RWPE2 (cell line): ENCODE measurements around the gene BBS12.
A peak's percentile ranks its signal among the peaks of the same experiment; 100 is the strongest.

ENCODE experiments used
- ATAC-seq: fragments of 200-7000 bp; cut with Tn5 transposase; 3 replicates; pipeline ENCODE4 v1.9.1; 2021; ENCODE audit warnings: low read depth
- DNase-seq: peaks from one replicate; pipeline ENCODE4 v3.0.0-alpha.2; 2020; ENCODE audit warnings: low spot score
- H3K27ac ChIP-seq: fragments of 450-650 bp; 2 replicates; pipeline ENCODE4 v1.5.1; 2017; ENCODE audit warnings: mild to moderate bottlenecking; ENCODE audit not compliant: poor library complexity, severe bottlenecking
- H3K27me3 ChIP-seq: fragments of 250-450 bp; sonication (Bioruptor Pico); 2 replicates; pipeline ENCODE4 v1.5.1; 2021; ENCODE audit warnings: mild to moderate bottlenecking, moderate library complexity; ENCODE audit not compliant: insufficient read depth, poor library complexity, severe bottlenecking
- H3K36me3 ChIP-seq: fragments of 250-450 bp; sonication (Bioruptor Pico); 2 replicates; pipeline ENCODE4 v1.5.1; 2020; ENCODE audit warnings: low read depth, mild to moderate bottlenecking, moderate library complexity
- H3K4me1 ChIP-seq: fragments of 250-450 bp; sonication (Bioruptor Pico); 2 replicates; pipeline ENCODE4 v1.5.1; 2021; ENCODE audit warnings: mild to moderate bottlenecking, moderate library complexity; ENCODE audit not compliant: insufficient read depth, poor library complexity, severe bottlenecking
- H3K4me3 ChIP-seq: fragments of 250-450 bp; sonication (Bioruptor Pico); 2 replicates; pipeline ENCODE4 v1.5.1; 2021; ENCODE audit warnings: mild to moderate bottlenecking, moderate library complexity; ENCODE audit not compliant: severe bottlenecking
- H3K9me3 ChIP-seq: fragments of 250-450 bp; sonication (Bioruptor Pico); 2 replicates; pipeline ENCODE4 v1.5.1; 2021; ENCODE audit warnings: mild to moderate bottlenecking, moderate library complexity; ENCODE audit not compliant: severe bottlenecking
- CTCF ChIP-seq: fragments of 450-650 bp; IDR thresholded peaks from one replicate; pipeline ENCODE4 v1.5.1; 2017; ENCODE audit warnings: mild to moderate bottlenecking, moderate library complexity; ENCODE audit not compliant: poor library complexity, severe bottlenecking

Gene BBS12

GRCh38 chr4:122772311-122772710 lies 39.8 kb downstream of the BBS12 start:
- no peak for TF ChIP-seq CTCF
- peaks cover 28% of the 10 kb centered on the region for H3K4me1 ChIP-seq
- no peaks in the 10 kb centered on the region for H3K27me3 ChIP-seq
- DNase-seq (no peak), ATAC-seq (peak; percentile 78)
- H3K36me3 ChIP-seq: no peaks in the 10 kb centered on the region
- H3K27ac ChIP-seq: peak overlapping the region; percentile 72
- no peaks in the 10 kb centered on the region for H3K9me3 ChIP-seq
- H3K4me3 ChIP-seq: no peak overlapping the region

GRCh38 chr4:122772986-122773385 lies 40.5 kb downstream of the BBS12 start:
- ATAC-seq (no peak), DNase-seq (no peak)
- TF ChIP-seq CTCF: no peak
- no peaks in the 10 kb centered on the region for H3K9me3 ChIP-seq
- H3K4me1 ChIP-seq: peaks cover 35% of the 10 kb centered on the region
- no peaks in the 10 kb centered on the region for H3K36me3 ChIP-seq
- no peaks in the 10 kb centered on the region for H3K27me3 ChIP-seq
- peak overlapping the region; percentile 72 for H3K27ac ChIP-seq
- H3K4me3 ChIP-seq: no peak overlapping the region

GRCh38 chr4:122775039-122775438 lies 42.5 kb downstream of the BBS12 start:
- no peak for ATAC-seq
- Histone ChIP-seq H3K36me3 (no peaks in the 10 kb centered on the region), H3K4me3 (no peak overlapping the region), H3K27ac (peak overlapping the region; percentile 96), H3K27me3 (no peaks in the 10 kb centered on the region), H3K4me1 (peaks cover 45% of the 10 kb centered on the region), H3K9me3 (no peaks in the 10 kb centered on the region)
- DNase-seq: no peak
- TF ChIP-seq CTCF: no peak

GRCh38 chr4:122775987-122776836 lies 43.7 kb downstream of the BBS12 start:
- H3K36me3 ChIP-seq: no peaks in the 10 kb centered on the region
- peaks cover 45% of the 10 kb centered on the region for H3K4me1 ChIP-seq
- H3K27me3 ChIP-seq: no peaks in the 10 kb centered on the region

More at GRCh38 chr4:122775987-122776836, 43.7 kb downstream of the BBS12 start:
- TF ChIP-seq CTCF: no peak
- Histone ChIP-seq H3K27ac (peak overlapping the region; percentile 96), H3K9me3 (no peaks in the 10 kb centered on the region), H3K4me3 (no peak overlapping the region)
- ATAC-seq (no peak), DNase-seq (no peak)
